ENCODE results near the gene ENTPD8. TPM values are rescaled to one million over a fixed set of nuclear protein-coding genes. Genes with fewer than 3 reads are reported as not detected.

ENTPD8 gene
- total RNA-seq, 4 donors from 2014 or later = not detected

DNA sequence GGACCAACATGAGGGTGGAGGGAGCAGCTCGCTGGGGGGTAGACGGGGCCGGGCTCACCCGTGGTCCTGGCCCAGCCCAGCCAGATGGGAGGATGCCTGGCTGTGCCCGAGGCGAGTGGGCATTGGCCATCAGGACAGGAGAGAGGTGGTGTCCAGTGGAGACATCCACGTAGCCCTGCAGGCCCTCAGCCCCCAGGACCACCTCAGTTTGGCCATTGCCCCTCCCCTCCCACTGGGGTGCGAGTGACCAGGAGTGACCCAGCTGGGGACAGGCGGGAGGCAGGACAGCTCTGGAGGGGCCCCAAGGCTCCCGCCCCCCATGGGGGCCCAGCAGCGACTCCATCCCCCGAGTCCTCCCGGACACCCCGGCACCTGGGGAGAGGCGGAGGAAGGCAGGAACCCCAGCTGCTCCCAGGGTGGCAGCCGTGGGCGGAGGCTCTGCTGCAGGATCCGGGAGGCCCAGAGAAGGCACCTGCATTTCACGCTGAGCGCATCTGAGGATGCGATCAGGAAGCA lies 9.7 kb downstream of the ENTPD8 start:
- Histone ChIP-seq H3K4me1 (peaks cover 6 to 18% (median 7%) of the 10 kb centered on the region in 3 donors), H3K9me3 (no peaks in the 10 kb centered on the region), H3K27ac (no peak overlapping the region), H3K36me3 (no peaks in the 10 kb centered on the region), H3K27me3 (peaks cover 0 to 30% (median 0%) of the 10 kb centered on the region in 4 donors), H3K4me3 (no peak overlapping the region)
- WGBS, 2 donors = no CpG with 5 or more reads among the region's 21 CpGs
- TF ChIP-seq, protein P1, sequence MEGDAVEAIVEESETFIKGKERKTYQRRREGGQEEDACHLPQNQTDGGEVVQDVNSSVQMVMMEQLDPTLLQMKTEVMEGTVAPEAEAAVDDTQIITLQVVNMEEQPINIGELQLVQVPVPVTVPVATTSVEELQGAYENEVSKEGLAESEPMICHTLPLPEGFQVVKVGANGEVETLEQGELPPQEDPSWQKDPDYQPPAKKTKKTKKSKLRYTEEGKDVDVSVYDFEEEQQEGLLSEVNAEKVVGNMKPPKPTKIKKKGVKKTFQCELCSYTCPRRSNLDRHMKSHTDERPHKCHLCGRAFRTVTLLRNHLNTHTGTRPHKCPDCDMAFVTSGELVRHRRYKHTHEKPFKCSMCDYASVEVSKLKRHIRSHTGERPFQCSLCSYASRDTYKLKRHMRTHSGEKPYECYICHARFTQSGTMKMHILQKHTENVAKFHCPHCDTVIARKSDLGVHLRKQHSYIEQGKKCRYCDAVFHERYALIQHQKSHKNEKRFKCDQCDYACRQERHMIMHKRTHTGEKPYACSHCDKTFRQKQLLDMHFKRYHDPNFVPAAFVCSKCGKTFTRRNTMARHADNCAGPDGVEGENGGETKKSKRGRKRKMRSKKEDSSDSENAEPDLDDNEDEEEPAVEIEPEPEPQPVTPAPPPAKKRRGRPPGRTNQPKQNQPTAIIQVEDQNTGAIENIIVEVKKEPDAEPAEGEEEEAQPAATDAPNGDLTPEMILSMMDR (IDR thresholded peaks at IDR 0.05) = no peak
- intact Hi-C loops (cut with DNase I) = loop anchor here (10.0 kb wide), 1 partner anchor 137 kb away; no protein-coding TSS in a partner anchor
- DNase-seq = no peak

DNA sequence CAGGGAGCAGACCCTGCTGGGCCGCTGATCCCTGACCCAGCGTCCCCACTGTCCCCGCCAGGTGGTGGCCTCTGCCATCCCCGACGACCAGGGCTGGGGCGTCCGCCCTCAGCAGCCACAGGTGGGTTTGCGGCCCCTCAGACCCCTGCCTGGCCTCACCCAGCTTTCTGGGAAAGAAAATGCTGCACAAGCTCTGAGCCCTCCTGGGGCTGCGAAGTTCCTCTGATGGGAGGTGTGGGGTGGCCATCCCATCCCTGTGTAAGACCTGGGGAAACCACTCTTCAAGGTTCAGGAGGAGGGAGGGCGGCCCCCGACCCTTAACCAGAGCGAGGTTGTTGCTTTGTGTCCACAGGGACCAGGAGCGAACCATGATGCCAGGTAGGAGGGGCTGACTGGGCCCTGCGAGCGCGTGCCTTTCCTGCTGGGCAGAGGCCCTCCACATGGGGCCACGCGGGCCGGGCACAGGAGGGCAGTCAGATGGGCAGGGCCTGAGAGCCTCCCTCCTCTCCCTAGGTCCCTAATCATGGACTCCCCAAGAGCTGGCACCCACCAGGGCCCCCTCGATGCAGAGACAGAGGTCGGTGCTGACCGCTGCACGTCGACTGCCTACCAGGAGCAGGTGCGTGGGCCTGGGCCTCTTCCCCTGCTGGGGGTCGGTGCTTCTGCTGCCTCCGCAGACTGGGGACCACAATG lies 10.3 kb downstream of the ENTPD8 start:
- peaks cover 0 to 24% (median 0%) of the 10 kb centered on the region in 4 donors for H3K27me3 ChIP-seq
- no peak overlapping the region for H3K4me3 ChIP-seq
- TF ChIP-seq, protein P1 (IDR thresholded peaks at IDR 0.05) = no peak
- TF ChIP-seq POLR2A (IDR thresholded peaks at IDR 0.05) = no peak
- H3K4me1 ChIP-seq = peaks cover 2 to 16% (median 2%) of the 10 kb centered on the region in 3 donors
- intact Hi-C loops (cut with DNase I) = loop anchor here (10.0 kb wide), 1 partner anchor 136 kb away; no protein-coding TSS in a partner anchor
- no peaks in the 10 kb centered on the region for H3K9me3 ChIP-seq
- no peaks in the 10 kb centered on the region for H3K36me3 ChIP-seq
- H3K27ac ChIP-seq = no peak overlapping the region
- 81% methylated on average over 6 of the region's 27 CpGs; no CpG with 5 or more reads in 1 of the 2 donors for WGBS, 2 donors
- DNase-seq = no peak

DNA sequence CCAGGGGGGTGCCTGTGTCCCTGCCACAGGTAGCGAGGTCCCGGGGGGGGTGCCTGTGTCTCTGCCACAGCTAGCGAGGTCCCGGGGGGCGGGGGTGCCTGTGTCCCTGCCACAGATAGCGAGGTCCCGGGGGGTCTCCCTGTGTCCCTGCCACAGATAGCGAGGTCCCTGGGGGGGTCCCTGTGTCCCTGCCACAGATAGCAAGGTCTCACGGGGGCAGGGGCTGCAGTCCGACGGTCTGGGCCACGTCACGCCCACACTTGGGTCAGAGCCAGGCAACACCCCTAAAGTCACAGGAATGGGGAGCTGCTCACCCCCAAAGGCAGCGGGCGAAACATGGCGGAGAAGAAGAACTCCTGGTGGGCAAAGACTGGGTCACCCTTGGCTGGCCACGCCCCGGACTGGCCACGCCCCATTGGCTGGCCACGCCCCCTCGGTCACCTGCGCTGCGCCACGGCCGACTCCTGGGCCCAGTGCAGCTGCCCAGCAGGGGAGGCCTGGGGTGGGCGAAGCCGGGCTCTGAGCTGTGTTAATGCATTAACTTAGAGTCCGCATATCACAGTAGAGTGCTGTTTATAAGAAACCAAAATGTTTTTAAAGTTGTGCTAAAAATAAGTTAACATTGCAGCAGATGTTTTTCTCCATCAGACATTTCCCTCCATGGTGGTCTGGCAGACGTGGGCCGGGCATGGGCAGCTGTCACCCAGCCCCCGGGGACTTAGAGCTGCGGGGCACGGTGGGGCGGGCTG lies 11.0 kb downstream of the ENTPD8 start:
- Histone ChIP-seq H3K4me1 (peaks cover 0 to 17% (median 0%) of the 10 kb centered on the region in 3 donors), H3K27me3 (peaks cover 0 to 17% (median 0%) of the 10 kb centered on the region in 4 donors), H3K9me3 (no peaks in the 10 kb centered on the region), H3K27ac (no peak overlapping the region), H3K4me3 (no peak overlapping the region), H3K36me3 (no peaks in the 10 kb centered on the region)
- no peak for DNase-seq
- intact Hi-C loops (cut with DNase I) = loop anchor here (10.0 kb wide), 1 partner anchor 135 kb away; no protein-coding TSS in a partner anchor
- 40 to 51% methylated on average over 7 to 14 of the region's 34 CpGs for WGBS, 2 donors
- no peak for TF ChIP-seq POLR2A (IDR thresholded peaks at IDR 0.05)
- TF ChIP-seq, protein P1 (IDR thresholded peaks at IDR 0.05) = no peak

DNA sequence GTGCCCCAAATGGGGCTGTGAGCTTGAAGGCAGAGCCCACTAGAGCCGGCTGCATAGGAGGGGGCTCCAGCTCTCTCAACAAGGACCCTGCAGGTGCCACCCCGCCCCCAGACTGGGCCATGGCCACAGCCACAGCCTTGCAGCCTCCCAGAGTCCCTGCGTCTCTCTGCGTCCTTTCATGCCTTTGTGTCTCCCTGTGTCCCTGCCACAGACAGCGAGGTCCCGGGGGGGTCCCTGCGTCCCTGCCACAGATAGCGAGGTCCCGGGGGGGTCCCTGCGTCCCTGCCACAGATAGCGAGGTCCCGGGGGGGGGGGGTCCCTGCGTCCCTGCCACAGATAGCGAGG lies 11.6 kb downstream of the ENTPD8 start:
- DNase-seq = no peak
- Histone ChIP-seq H3K27ac (no peak overlapping the region), H3K4me3 (no peak overlapping the region), H3K9me3 (no peaks in the 10 kb centered on the region), H3K4me1 (peaks cover 2 to 24% (median 2%) of the 10 kb centered on the region in 3 donors), H3K36me3 (no peaks in the 10 kb centered on the region), H3K27me3 (peaks cover 0 to 11% (median 0%) of the 10 kb centered on the region in 4 donors)
- WGBS, 2 donors = 40 to 80% methylated on average over 1 to 9 of the region's 14 CpGs
- TF ChIP-seq POLR2A (IDR thresholded peaks at IDR 0.05) = no peak
- TF ChIP-seq, protein P1 (IDR thresholded peaks at IDR 0.05) = no peak
- intact Hi-C loops (cut with DNase I) = no loop called here

Data from esophagus squamous epithelium (tissue), 5 donors.